AG08395 (cell line): ENCODE results near the gene SMAD3.
A peak's percentile ranks its signal among the peaks of the same experiment; 100 is the strongest.
"Not testable (repeated sequence)": the region's sequence is repeated elsewhere in the genome, so short reads cannot be mapped to it uniquely, and the experiment has no call there.

Experiments
- DNase-seq: peaks from one replicate; pipeline ENCODE4 v3.0.0; 2012; ENCODE audit warnings: mixed read lengths, low spot score

The SMAD3 gene

GRCh38 chr15:67110958-67111864 is 45.8 kb downstream of the SMAD3 start:
- DNase-seq, result no peak

DNA sequence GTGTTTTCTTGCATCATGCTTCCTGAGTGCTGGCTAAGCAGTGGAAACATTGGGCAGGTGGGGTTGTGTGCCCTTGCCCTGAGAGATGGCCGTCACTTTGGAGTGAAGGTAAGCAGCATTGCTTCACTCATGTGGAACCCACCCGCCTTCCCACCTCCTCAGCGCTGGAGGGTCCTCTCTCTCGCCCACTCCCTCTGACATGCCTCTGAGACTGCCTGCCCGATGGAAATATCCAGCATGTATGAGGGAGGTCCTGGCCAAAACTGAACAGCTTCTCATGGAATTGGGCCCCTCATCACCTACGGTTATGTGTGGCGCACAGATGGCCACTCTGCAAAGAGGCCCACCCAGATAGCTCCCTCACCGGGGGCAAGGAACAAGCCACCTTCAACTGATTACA is 48.6 kb downstream of the SMAD3 start:
- DNase-seq, result no peak

DNA sequence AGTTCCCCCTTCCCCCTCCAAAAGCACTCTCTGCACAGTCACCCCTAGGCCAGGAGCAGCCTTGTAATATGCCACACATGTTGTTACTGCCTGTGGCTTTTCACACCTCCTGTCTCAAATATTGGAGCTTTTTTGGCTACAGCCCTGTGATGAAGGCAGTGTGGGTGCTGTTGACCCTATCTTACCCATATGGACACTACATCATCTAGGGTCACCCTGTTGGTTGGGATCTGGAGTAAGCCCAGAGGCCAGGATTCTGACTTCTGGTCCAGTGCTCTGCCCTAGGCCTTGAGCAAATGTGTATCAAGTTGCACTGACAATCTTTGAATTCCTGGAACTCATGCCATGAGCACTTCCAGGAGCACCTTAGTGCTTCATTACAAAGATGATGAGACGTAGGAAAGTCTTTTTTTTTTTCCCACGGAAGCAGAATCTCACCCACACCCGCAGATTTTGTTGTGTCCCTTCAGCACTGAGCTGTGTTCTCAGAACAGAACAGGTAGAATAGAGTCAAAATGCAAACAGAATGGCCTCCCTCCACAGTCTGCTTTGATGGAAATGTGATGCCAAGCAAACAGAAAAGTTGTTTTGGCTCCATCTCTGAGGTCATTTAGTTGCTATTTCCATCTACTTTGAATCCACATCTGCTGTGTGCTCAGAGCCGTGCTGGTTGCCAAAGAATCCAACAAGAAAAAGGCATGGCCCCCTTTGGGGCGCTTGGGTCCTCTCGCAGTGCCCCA is 49.6 kb downstream of the SMAD3 start:
- DNase-seq, result no peak

- no peak for DNase-seq
These were observed 50.2 kb downstream of the SMAD3 start for GRCh38 chr15:67115586-67115969.

GRCh38 chr15:67116742-67117141 is 51.3 kb downstream of the SMAD3 start:
- DNase-seq, result no peak

DNA sequence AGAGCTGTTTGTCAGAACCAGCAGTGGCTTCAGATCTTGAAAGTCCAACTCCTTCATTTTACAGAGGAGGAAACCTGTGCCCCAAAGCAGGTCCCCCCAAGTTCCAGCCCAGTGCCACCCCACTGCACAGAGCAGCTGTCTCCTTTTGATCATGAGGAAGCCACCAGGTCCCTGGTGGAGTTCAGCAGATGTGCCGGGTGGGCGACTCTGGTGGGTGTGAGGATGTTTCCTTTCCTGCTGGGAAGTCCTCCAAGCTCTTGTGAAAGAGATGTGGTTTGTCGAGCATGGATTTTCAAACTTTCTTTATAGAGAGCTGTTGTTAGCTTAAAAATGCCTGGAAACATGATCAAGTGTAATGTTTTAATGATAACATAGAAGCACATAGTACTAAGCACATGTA is 52.0 kb downstream of the SMAD3 start:
- DNase-seq, result no peak

DNA sequence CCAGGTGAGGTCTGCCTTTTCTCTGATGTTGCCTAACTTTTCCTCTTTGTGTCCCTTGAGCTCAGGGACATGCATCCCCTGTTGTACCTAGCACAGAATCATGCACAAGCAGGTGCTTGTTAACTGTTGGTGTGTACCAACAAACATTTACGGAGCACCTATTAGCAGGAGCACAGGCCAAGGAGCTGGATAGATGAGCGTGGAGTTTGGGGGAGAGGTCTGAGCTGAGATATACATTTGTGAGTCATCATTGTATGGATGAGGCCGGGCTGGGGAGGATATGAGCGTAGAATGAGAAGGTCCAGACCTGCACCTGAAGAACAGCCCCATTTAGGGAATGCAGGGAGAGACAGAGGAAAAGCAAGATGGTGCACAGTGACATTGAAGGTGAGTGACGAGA is 53.4 kb downstream of the SMAD3 start:
- DNase-seq, result no peak

GRCh38 chr15:67119238-67119846 is 53.9 kb downstream of the SMAD3 start:
- no peak for DNase-seq

DNA sequence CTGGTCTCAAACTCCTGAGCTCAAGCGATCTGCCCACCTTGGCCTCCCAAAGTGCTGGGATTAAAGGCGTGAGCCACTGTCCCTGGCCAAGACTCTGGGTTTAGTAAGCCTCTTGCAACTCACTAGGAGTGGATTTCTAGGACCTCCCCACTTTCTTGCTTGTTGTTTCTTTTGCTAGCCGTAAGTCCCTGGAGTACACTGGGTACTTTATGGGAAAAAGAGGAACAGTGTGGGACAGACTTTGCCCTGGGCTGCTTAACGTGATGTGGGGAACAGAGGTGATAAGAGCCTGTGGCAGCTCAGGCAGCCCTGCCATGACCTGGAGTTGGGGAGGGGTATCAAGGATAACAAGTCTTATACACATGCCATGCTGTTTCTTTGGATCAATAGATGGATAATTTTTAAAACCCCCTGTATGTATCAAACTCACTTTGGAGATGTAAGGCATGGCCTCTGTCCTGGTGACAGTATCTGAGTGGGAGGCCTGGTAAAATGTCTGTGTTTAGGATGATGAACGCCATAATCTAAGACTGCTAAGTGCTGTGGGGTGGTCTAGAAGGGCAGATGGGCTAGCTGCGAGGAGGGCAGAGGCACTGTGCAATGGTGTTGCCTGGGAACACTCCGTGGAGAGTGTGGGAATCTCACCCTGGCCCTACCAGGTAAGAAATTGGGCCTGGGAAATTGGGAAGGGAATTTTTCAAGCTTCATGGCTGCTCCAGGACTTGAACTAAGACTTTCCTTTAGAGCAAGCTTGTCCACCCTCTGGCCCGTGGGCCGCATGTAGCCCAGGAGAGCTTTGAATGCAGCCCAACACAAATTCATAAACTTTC is 54.8 kb downstream of the SMAD3 start:
- DNase-seq, result no peak

GRCh38 chr15:67120839-67121643 is 55.6 kb downstream of the SMAD3 start:
- peak; percentile 75 for DNase-seq

GRCh38 chr15:67121644-67122605 is 56.5 kb downstream of the SMAD3 start:
- no peak for DNase-seq

DNA sequence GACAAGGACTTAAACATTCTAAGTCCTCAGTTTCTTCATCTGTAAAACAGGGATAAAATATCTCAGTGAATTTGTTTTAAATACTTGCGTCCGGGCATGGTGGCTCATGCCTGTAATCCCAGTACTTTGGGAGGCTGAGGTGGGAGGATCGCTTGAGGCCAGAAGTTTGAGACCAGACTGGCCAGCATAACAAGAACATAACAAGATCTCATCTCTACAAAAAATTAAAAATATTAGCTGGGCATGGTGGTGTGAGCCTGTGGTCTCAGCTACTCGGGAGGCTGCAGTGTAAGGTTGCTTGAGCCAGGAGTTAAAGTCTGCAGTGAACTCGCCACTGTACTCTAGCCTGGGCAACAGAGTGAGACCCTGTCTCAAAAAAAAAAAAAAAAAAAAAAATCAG is 57.4 kb downstream of the SMAD3 start:
- not testable (repeated sequence) for DNase-seq

GRCh38 chr15:67123291-67123690 is 57.9 kb downstream of the SMAD3 start:
- DNase-seq, result not testable (repeated sequence)

- DNase-seq, result no peak
These were observed 58.7 kb downstream of the SMAD3 start for GRCh38 chr15:67124111-67124510.

DNA sequence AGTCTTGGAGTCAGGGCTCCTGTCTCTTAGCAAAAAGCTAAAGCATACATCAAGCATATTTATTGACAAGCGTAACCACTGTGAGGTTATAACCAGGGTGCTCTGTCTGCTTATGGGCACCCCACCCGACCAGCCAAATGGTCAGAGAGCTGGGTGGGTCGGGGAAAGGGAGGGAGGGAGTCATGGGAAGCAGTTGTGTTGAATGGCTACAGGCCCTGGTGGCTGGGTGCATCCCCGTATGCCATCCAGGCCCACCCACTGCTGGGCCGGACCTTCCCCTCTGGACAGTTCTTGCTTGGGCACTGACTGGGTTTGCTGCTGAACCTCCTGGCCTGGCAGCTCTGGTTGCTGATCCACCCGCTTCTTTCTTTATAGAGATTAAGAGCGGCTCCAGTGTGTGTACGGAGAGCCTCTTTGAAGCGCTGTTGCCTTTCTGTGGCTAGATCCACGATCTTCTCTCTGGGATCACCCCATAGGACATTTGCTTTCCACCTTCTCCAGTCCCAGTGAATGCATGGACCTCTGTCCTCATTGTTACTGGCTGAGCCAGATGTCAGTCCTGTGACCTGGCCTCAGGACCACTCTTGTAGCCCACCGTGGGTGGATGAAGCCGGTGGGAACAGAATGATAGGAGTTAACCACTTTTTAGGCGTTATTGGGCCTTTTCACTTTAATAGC is 59.6 kb downstream of the SMAD3 start:
- DNase-seq, result peak; percentile 56

DNA sequence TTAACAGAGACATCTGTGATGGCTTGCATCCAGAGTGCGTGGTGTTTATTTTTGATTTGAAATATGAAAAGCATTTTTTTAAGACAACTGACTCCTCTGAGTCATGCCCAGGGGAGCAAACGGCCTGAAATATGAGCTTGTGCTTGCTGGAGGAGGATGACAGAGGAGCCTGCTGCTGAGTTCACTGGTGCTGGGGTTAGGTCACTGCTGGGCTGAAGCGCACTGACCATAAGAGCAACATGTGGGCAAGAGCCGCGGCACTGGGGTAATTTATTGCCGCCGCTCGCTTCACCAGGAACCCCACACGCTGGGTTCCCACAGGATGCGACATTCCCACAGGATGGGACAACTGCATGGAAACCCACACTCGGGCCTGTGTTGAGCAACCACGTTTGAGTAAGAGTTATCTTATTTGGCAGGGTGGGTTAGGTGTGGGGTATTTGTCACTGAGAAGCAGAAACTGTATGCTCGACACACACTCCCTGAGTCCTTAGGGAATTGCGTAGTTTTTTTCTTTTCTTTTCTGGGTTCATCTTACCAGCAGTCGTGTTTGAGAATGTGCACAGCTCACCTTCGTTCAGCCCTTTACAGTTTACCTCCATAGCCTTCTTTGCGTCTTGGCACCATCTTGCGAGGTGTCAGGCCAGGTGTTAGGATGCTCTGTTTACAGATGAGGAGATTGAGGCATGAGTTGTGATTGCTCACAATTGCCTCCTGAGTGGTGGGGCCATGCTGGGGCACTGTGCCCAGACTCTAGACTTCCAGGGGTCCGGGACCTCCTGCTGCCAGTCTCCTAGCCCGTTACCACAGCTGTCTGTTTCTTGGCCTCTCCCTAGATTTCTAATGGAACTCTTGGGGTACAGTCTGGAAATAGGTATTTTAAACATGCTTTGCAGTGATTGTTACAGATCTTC is 60.4 kb downstream of the SMAD3 start:
- peak; percentile 95 for DNase-seq

DNA sequence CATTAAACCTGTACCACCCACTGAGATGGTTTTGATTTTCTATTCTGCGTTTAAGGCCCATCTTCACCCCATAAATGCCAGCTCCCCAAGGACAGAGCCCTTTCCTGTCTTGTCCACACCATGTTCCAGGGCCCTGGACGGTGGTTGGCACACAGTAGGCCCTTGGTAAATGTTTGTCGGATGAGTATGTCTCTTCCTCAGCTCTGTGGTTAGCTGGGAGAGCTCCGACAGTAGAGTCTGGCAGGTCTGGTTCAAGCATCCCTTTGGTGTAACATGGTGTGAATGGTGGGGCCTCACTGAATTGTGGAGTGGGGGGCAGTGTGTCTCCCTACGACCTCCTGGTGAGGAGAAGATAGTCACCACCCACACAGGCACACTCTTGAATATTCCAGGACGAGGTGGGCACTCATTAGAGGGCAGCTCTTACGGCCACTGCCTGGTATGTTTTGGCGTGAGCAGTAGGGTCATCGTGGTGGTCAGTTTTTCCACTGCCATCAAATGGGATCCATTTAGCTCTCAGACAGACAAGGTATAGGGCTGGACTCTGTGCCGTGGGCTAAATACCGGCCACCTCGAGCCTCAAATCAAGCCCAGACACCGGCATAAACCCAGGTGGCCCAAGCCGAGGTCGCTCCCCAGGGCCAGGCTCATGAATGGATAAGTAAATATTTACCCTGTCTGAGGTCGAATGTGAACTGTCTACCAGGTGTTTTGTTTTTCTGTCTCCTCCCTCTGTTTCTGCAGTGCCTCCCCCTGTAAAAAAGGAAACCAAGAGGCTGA is 61.3 kb downstream of the SMAD3 start:
- DNase-seq, result no peak

DNA sequence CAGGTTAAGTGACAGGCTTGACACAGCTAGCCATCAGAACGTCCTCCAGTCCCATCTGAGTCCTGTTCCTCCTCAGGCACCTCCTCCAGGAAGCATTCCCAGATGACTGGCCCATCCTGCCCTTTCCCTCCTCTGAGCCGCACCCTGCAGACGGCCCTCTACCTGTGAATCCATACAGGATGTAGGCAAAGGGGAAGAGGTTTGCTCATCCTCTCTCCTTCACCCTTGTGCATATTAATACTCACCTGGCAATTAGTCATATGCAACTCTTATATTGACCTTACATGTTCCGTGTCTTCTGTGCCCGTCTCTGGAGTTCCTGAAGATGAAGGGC is 61.9 kb downstream of the SMAD3 start:
- no peak for DNase-seq
